Esophagus mucosa (tissue), 1 donor: Measurements from ENCODE around the gene TPM2. TPM values are rescaled to one million over a fixed set of nuclear protein-coding genes. Genes with fewer than 3 reads are reported as not detected.
A peak's percentile ranks its signal among the peaks of the same experiment; 100 is the strongest.

Experiments used
- ATAC-seq: fragments of 200-7000 bp; cut with Tn5 transposase; one replicate; pipeline ENCODE4 v1.9.1; 2020
- total RNA-seq: library from RNA; stranded (reverse); gene quantifications from one replicate; pipeline ENCODE4 v1.2.4, GENCODE V29; 2023
- donor health status: DM: yes; HTN: yes; CAD: no.

The TPM2 gene
- total RNA-seq, 1 donor from 2014 or later = 31.2 TPM

DNA sequence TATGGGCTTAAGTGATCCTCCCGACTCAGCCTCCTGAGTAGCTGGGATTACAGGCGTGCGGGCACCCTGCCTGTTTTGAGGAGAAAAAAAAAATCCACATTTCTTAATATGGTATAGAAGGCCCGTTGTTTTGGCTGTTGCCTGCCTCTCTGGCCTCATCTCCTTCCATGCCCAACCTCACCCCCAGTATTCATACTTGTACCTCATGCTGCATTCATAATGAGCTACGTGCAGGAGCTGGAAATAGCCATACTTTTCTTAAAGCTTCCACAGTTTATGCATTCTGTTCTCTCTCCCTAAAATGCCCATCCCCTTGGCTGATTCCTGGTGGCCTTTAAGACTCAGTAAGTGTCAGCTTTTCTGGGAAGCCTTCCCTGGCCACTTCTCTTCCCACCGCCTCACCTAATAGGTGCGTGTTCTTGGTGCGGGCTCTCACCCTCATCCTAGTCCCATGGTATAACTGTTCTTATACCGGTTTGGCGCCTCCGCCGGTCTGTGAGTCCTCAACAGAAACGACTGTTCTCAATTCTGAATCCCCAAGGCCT, 2.1 kb upstream of the TPM2 start:
- ATAC-seq = no peak

GRCh38 chr9:35691334-35691650, 1.6 kb upstream of the TPM2 start:
- ATAC-seq = peak; percentile 4

- peak; percentile 31 for ATAC-seq
Observed at GRCh38 chr9:35690614-35691333, 1.0 kb upstream of the TPM2 start.

- peak; percentile 31 for ATAC-seq
Observed at GRCh38 chr9:35690294-35690613, 529 bp upstream of the TPM2 start.

DNA sequence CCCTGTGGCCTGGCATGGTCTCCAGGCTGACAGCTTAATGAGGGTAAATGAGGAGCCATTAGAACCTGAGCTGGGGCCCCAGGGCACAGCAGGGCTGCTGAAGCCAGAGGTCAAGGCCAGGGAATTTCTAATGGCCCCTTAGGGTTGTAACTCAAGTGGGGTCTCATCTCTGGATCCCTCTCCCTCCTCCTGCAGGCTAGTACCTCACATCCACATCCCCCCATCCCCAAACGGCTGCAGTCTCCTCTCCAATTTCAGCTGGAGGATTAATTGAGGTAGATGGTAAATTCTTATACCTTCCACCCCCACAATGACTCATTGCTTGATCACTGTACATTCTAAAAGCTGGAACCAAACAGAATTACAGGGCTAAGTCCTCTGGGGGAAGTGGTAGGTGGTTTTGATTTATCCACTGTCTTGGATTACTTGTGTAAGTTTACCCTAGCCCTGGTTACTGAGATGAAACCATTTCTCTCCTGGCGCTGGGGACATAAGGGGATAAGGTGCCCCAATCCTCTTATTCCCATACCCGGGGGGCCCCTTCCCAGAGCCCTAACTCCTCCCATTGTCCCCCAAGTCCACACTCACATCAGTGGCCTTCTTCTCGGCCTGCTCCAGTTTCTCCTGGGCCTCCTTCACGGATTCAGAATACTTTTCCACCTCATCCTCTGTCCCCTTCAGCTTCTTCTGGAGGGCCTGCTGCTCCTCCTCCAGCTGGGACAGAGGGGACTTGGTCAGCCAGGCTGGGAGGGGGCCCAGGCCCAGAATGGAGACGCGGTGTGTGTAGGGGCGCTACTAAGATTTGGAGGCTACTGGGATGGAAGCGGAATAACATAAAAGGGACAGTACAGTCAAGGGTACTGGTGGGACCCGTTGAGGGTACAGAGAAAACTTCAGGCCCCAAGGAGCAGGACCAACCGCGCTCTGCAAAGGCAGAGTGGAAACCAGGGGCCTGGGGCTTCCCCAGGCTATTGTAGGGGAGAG, 875 bp downstream of the TPM2 start:
- ATAC-seq = peak; percentile 24

DNA sequence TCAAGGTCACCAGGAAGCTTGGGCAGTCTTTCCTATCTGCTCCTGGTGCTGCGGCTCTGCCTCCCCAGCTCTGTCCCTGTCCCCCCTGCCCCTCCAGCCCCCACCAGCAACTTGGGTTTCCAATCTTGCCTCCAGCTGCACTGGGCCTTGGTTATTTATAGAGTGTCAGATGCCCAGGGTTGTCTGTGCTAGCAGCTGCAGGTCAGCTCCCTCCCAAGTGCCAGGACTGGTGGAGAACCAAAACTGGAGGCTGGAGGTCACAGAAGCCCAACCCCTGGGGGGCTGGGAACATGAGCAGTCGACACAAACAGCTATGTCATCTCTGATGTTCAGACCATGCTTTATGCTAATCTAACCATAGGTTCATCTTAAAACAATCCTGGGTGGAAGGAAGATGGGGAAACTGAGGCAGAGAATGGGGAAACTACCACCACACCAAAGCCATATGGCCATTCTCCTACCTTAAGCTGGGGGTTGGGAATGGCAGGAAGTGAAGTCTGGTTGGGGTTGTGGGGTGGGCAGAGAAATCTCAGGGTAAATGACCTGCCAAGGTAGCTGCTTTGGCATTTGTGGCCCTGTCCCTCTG, 1.7 kb downstream of the TPM2 start:
- ATAC-seq = no peak

- no peak for ATAC-seq
Observed at GRCh38 chr9:35687306-35687705, 2.4 kb downstream of the TPM2 start.

DNA sequence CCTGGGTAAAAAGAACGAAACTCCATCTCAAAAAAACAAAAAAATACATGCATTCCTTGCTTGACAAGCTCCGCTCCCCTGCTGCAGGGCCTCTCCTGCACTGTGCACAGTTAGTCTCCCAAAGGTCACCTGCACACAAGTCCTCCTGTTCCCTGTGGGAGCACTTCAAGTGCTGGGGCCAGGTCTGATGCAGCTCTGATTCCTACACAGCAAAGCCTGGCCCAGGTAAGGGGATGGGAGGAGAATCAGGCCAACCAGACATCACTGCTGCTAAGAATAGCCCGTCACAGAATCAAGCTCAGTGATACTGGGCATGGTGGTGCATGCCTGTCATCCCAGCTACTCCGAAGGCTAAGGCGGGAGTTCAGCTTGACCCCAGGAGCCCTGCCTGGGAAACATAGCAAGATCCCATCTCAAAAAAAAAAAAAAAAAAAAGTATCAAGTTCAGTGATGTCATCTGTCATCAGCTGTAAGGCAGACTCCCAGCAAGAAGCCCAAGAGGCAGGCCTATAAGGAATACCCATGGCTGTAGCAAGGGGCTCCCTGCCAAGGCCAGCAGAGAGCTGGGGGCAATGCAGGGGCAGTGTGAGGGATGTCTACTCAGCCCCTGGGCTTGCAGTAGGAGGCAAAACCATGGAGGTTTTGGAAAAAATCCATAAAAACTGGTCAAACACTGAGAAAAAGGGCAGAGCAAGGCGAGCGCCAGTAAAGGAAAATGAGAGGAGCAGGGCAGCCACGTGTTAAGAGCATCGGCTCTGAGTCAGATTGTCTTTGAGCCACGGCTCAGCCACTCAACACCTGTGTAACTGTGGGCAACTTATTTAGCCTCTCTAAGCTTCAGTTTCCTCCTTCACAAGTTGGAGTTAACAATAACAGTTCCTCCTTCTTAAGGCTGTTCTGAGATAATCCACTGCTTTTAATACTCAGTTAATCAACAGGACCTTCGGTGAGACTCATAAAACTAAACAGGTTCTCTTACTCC, 3.2 kb downstream of the TPM2 start:
- no peak for ATAC-seq

DNA sequence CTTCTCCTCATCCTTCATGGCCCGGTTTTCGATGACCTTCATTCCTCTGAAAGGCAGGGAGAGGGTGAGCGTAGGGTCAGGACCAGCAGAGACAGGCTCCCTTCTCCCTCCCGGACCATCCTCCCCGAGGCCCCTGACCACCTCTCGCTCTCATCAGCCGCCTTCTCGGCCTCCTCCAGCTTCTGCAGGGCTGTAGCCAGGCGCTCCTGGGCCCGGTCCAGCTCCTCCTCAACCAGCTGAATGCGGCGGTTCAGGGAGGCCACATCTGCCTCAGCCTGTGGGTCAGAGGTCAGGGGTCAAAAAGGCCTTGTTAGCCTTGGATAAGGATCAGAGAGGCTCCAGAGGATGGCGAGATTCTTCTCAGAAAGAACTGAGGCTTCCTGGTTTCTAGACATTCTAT, 4.2 kb downstream of the TPM2 start:
- no peak for ATAC-seq

GRCh38 chr9:35684921-35685320, 4.8 kb downstream of the TPM2 start:
- no peak for ATAC-seq

- no peak for ATAC-seq
Observed at GRCh38 chr9:35683323-35683722, 6.4 kb downstream of the TPM2 start.

GRCh38 chr9:35682520-35683315, 7.0 kb downstream of the TPM2 start:
- no peak for ATAC-seq

GRCh38 chr9:35682051-35682450, 7.7 kb downstream of the TPM2 start:
- ATAC-seq = peak; percentile 20

DNA sequence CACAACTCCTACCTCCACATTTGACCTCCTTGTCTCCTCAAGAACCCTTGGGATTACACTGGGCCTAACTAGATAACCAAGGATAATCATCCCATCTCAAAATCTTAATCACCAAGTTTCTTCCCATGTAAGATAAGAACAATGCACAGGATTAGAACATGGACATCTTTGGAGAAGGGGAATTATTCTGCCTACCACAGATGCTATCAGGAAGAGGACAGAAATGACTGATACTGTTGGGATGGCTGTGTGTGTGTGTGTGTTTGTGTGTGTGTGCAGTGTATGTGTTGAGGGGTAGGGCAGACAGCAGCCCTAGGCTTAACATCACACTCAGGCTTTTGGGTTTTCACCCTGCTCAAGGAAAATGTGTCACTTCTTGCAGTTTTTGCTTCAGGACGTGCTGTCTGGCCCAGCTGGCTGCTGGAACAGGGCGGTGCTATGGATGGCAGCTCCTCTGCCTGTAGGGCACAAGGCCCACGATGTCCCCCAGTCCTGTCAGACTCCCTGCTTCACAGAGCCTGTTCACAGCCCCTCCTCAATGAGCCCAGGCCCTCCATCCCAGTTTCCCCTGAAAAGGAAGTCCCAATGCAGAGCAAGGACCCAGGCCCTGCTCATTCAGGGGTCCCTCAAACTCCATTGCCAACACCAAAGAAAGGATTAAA, 8.3 kb downstream of the TPM2 start:
- ATAC-seq = no peak

DNA sequence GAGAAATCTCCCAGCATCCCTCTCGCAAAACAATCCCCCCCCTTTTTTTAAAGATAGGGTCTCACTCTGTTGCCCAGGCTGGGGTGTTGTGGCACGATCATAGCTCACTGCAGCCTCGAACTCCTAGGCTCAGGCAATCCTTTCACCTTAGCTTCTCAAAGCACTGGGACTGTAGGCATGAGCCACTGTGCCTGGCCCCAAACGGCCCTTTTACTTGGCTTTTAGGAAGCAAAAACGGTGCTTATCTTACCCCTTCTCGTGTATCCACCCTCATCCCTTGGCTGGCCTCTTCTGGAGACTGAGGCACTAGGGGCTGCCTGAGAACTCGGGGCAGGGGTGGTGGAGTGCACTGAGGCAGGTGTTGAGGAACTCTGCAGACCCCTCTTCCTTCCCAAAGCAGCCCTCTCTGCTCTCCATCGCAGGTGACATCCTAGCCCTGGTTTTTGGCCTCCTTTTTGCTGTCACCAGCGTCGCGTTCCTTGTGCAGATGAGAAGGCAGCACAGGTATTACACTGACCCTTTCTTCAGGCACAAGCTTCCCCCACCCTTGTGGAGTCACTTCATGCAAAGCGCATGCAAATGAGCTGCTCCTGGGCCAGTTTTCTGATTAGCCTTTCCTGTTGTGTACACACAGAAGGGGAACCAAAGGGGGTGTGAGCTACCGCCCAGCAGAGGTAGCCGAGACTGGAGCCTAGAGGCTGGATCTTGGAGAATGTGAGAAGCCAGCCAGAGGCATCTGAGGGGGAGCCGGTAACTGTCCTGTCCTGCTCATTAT, 9.2 kb downstream of the TPM2 start:
- peak; percentile 24 for ATAC-seq

- no peak for ATAC-seq
Observed at GRCh38 chr9:35679766-35680330, 9.9 kb downstream of the TPM2 start.

DNA sequence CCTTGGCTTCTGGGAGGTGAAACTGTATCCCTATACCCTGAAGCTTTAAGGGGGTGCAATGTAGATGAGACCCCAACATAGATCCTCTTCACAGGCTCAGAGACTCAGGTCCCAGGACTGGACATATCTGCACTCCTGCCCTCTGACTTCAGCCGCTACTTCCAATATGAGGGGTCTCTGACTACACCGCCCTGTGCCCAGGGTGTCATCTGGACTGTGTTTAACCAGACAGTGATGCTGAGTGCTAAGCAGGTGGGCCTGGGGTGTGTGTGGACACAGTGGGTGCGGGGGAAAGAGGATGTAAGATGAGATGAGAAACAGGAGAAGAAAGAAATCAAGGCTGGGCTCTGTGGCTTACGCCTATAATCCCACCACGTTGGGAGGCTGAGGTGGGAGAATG, 10.6 kb downstream of the TPM2 start:
- no peak for ATAC-seq

- ATAC-seq = peak; percentile 46
Observed at GRCh38 chr9:35675732-35676392, 13.9 kb downstream of the TPM2 start.

- peak; percentile 4 for ATAC-seq
Observed at GRCh38 chr9:35675204-35675603, 14.5 kb downstream of the TPM2 start.
